BLaER1 (cell line): Measurements from ENCODE around the gene PCGF3.
"Not testable (repeated sequence)": the region's sequence is repeated elsewhere in the genome, so short reads cannot be mapped to it uniquely, and the experiment has no call there.

ENCODE experiments used
- H3K27ac ChIP-seq: shearing (Covaris generic); formaldehyde crosslinking; 2 replicates; pipeline ENCODE4 v1.8.1; 2022
- H3K27me3 ChIP-seq: shearing (Covaris generic); formaldehyde crosslinking; 2 replicates; pipeline ENCODE4 v1.8.1; 2022
- H3K36me3 ChIP-seq: shearing (Covaris generic); formaldehyde crosslinking; 2 replicates; pipeline ENCODE4 v1.8.1; 2022
- H3K4me1 ChIP-seq: shearing (Covaris generic); formaldehyde crosslinking; 2 replicates; pipeline ENCODE4 v1.8.1; 2022
- H3K4me2 ChIP-seq: shearing (Covaris generic); formaldehyde crosslinking; 2 replicates; pipeline ENCODE4 v1.8.1; 2022
- H3K4me3 ChIP-seq: shearing (Covaris generic); formaldehyde crosslinking; 2 replicates; pipeline ENCODE4 v1.8.1; 2022
- H3K9ac ChIP-seq: shearing (Covaris generic); formaldehyde crosslinking; 2 replicates; pipeline ENCODE4 v1.8.1; 2022
- H3K9me3 ChIP-seq: shearing (Covaris generic); formaldehyde crosslinking; 2 replicates; pipeline ENCODE4 v1.8.1; 2022
- H4K20me1 ChIP-seq: shearing (Covaris generic); formaldehyde crosslinking; 2 replicates; pipeline ENCODE4 v1.8.1; 2022
- Cebpa-rat ChIP-seq: shearing (Covaris generic); IDR thresholded peaks from 2 replicates; pipeline ENCODE4 v1.8.1; 2022

Gene PCGF3

GRCh38 chr4:687971-688853 is 17.4 kb upstream of the PCGF3 start:
- no peak overlapping the region for H3K4me2 ChIP-seq
- no peak overlapping the region for H3K9ac ChIP-seq
- H3K27ac ChIP-seq, result no peak overlapping the region
- H3K9me3 ChIP-seq, result no peaks in the 10 kb centered on the region
- H3K36me3 ChIP-seq, result no peaks in the 10 kb centered on the region
- peaks cover 29% of the 10 kb centered on the region for H3K4me1 ChIP-seq
- H3K4me3 ChIP-seq, result no peak overlapping the region
- H4K20me1 ChIP-seq, result no peaks in the 10 kb centered on the region
- no peaks in the 10 kb centered on the region for H3K27me3 ChIP-seq
- TF ChIP-seq Cebpa-rat, result no peak

- H3K27me3 ChIP-seq, result no peaks in the 10 kb centered on the region
- no peaks in the 10 kb centered on the region for H3K9me3 ChIP-seq
- no peaks in the 10 kb centered on the region for H3K36me3 ChIP-seq
- H3K4me2 ChIP-seq, result no peak within 1 kb of the TSS
- H3K4me3 ChIP-seq, result no peak within 1 kb of the TSS
- H4K20me1 ChIP-seq, result no peaks in the 10 kb centered on the region
- H3K27ac ChIP-seq, result no peak within 1 kb of the TSS
- peaks cover 21% of the 10 kb centered on the region for H3K4me1 ChIP-seq
- no peak within 1 kb of the TSS for H3K9ac ChIP-seq
- no peak for TF ChIP-seq Cebpa-rat
These were observed 16.6 kb upstream of the PCGF3 start, which contains the start of gene SLC49A3 for GRCh38 chr4:688854-689681. SLC49A3 (minus strand) TSS chr4:689151; CDS start chr4:689127, 24 bp downstream.

- no peaks in the 10 kb centered on the region for H3K27me3 ChIP-seq
- H3K9ac ChIP-seq, result no peak overlapping the region
- no peak overlapping the region for H3K4me3 ChIP-seq
- TF ChIP-seq Cebpa-rat, result no peak
- no peaks in the 10 kb centered on the region for H3K36me3 ChIP-seq
- H3K4me1 ChIP-seq, result peaks cover 19% of the 10 kb centered on the region; the same call in 1 of the 2 replicates
- no peaks in the 10 kb centered on the region for H4K20me1 ChIP-seq
- no peaks in the 10 kb centered on the region for H3K9me3 ChIP-seq
- H3K4me2 ChIP-seq, result no peak overlapping the region
- H3K27ac ChIP-seq, result no peak overlapping the region
These were observed 15.9 kb upstream of the PCGF3 start for GRCh38 chr4:689723-690122.

- H3K4me2 ChIP-seq, result peak overlapping the region; percentile 3; the same call in 1 of the 2 replicates
- H3K4me3 ChIP-seq, result no peak overlapping the region
- no peaks in the 10 kb centered on the region for H3K9me3 ChIP-seq
- no peak overlapping the region for H3K9ac ChIP-seq
- H3K27me3 ChIP-seq, result no peaks in the 10 kb centered on the region
- H3K27ac ChIP-seq, result no peak overlapping the region
- peaks cover 19% of the 10 kb centered on the region; the same call in 1 of the 2 replicates for H3K4me1 ChIP-seq
- no peaks in the 10 kb centered on the region for H4K20me1 ChIP-seq
- H3K36me3 ChIP-seq, result no peaks in the 10 kb centered on the region
- TF ChIP-seq Cebpa-rat, result no peak
These were observed 12.7 kb upstream of the PCGF3 start for GRCh38 chr4:692771-693554.

- not testable (repeated sequence) for H3K9ac ChIP-seq, H3K9me3 ChIP-seq, H3K27me3 ChIP-seq, H3K4me3 ChIP-seq, H3K36me3 ChIP-seq, H3K27ac ChIP-seq, H4K20me1 ChIP-seq, H3K4me2 ChIP-seq
- H3K4me1 ChIP-seq, result peaks cover 26% of the 10 kb centered on the region
These were observed 11.2 kb upstream of the PCGF3 start for GRCh38 chr4:694341-694940.

GRCh38 chr4:699816-700580 is 5.6 kb upstream of the PCGF3 start:
- Histone ChIP-seq H3K36me3 (no peaks in the 10 kb centered on the region), H3K9ac (no peak overlapping the region), H3K27ac (0 out of 2 replicates have a peak overlapping the region, but pooled peaks have one; percentile 39), H3K4me1 (peaks cover 26% of the 10 kb centered on the region), H3K27me3 (no peaks in the 10 kb centered on the region), H4K20me1 (no peaks in the 10 kb centered on the region), H3K4me2 (peak overlapping the region; percentile 65), H3K4me3 (no peak overlapping the region), H3K9me3 (no peaks in the 10 kb centered on the region)
- TF ChIP-seq Cebpa-rat, result no peak

GRCh38 chr4:700587-701264 is 4.9 kb upstream of the PCGF3 start:
- no peaks in the 10 kb centered on the region for H3K9me3 ChIP-seq
- TF ChIP-seq Cebpa-rat, result no peak
- no peaks in the 10 kb centered on the region for H3K36me3 ChIP-seq
- H3K27ac ChIP-seq, result no peak overlapping the region
- peak overlapping the region; percentile 65 for H3K4me2 ChIP-seq
- H3K4me3 ChIP-seq, result no peak overlapping the region
- H3K9ac ChIP-seq, result no peak overlapping the region
- H3K4me1 ChIP-seq, result peaks cover 26% of the 10 kb centered on the region
- H4K20me1 ChIP-seq, result no peaks in the 10 kb centered on the region
- H3K27me3 ChIP-seq, result no peaks in the 10 kb centered on the region

- no peak for TF ChIP-seq Cebpa-rat
- Histone ChIP-seq H3K36me3 (no peaks in the 10 kb centered on the region), H3K27ac (no peak overlapping the region), H4K20me1 (peaks cover 11% of the 10 kb centered on the region), H3K4me1 (peaks cover 36% of the 10 kb centered on the region), H3K9me3 (no peaks in the 10 kb centered on the region), H3K4me2 (no peak overlapping the region), H3K27me3 (no peaks in the 10 kb centered on the region), H3K9ac (no peak overlapping the region), H3K4me3 (no peak overlapping the region)
These were observed 3.0 kb upstream of the PCGF3 start for GRCh38 chr4:702618-703048.
